HepG2 (cell line): Measurements from ENCODE around the gene EPO. TPM values are rescaled to one million over a fixed set of nuclear protein-coding genes. Genes with fewer than 3 reads are reported as not detected.

Source experiments
- ATF7-NPFF ChIP-seq: sonication (generic); formaldehyde crosslinking; IDR thresholded peaks from 2 replicates; pipeline ENCODE4 v1.8.1; 2023; ENCODE audit warnings: mild to moderate bottlenecking, low read depth, missing genetic modification reagents, moderate library complexity
- CBX5 ChIP-seq: sonication (generic); formaldehyde crosslinking; IDR thresholded peaks from 2 replicates; pipeline ENCODE4 v1.4.0; 2020; ENCODE audit warnings: missing genetic modification reagents, borderline replicate concordance
- ISX ChIP-seq: sonication (generic); formaldehyde crosslinking; conservative IDR thresholded peaks from 2 replicates; pipeline ENCODE4 v1.5.0; 2020; ENCODE audit warnings: missing genetic modification reagents
- JUN ChIP-seq: sonication (generic); formaldehyde crosslinking; IDR thresholded peaks from 2 replicates; pipeline ENCODE4 v1.4.0; 2020; ENCODE audit warnings: mild to moderate bottlenecking, missing genetic modification reagents
- NCOA5 ChIP-seq: sonication (generic); formaldehyde crosslinking; IDR thresholded peaks from 2 replicates; pipeline ENCODE4 v1.4.0; 2020; ENCODE audit warnings: missing genetic modification reagents
- PBX3 ChIP-seq: sonication (generic); formaldehyde crosslinking; IDR thresholded peaks from 2 replicates; pipeline ENCODE4 v1.8.1; 2023; ENCODE audit warnings: missing genetic modification reagents, inconsistent platforms, borderline replicate concordance
- PRDM4 ChIP-seq: sonication (generic); formaldehyde crosslinking; IDR thresholded peaks from 2 replicates; pipeline ENCODE4 v1.9.0; 2021; ENCODE audit warnings: missing genetic modification reagents, borderline replicate concordance
- RELA ChIP-seq: sonication (generic); formaldehyde crosslinking; IDR thresholded peaks from 2 replicates; pipeline ENCODE4 v1.4.0; 2020; ENCODE audit warnings: missing genetic modification reagents
- SMAD3 ChIP-seq: sonication (generic); formaldehyde crosslinking; IDR thresholded peaks from 2 replicates; pipeline ENCODE4 v1.4.0; 2020; ENCODE audit warnings: missing genetic modification reagents
- SMYD3 ChIP-seq: sonication (generic); formaldehyde crosslinking; IDR thresholded peaks from 2 replicates; pipeline ENCODE4 v1.8.1; 2023; ENCODE audit warnings: mild to moderate bottlenecking, missing genetic modification reagents
- SNAPC4 ChIP-seq: sonication (generic); formaldehyde crosslinking; IDR thresholded peaks from 2 replicates; pipeline ENCODE4 v1.4.0; 2020; ENCODE audit warnings: mild to moderate bottlenecking, missing genetic modification reagents
- YEATS4 ChIP-seq: sonication (generic); formaldehyde crosslinking; IDR thresholded peaks from 2 replicates; pipeline ENCODE4 v1.4.0; 2020; ENCODE audit warnings: missing genetic modification reagents, borderline replicate concordance
- ZBTB43 ChIP-seq: sonication (generic); formaldehyde crosslinking; conservative IDR thresholded peaks from 2 replicates; pipeline ENCODE4 v1.4.0; 2020; ENCODE audit warnings: missing genetic modification reagents
- ZNF431 ChIP-seq: sonication (generic); formaldehyde crosslinking; IDR thresholded peaks from 2 replicates; pipeline ENCODE4 v1.9.0; 2022; ENCODE audit warnings: missing genetic modification reagents, low read depth, mild to moderate bottlenecking, borderline replicate concordance
- ZNF556 ChIP-seq: sonication (generic); formaldehyde crosslinking; IDR thresholded peaks from 2 replicates; pipeline ENCODE4 v1.4.0; 2020; ENCODE audit warnings: mild to moderate bottlenecking, missing genetic modification reagents, borderline replicate concordance
- ZNF564 ChIP-seq: sonication (generic); formaldehyde crosslinking; IDR thresholded peaks from 2 replicates; pipeline ENCODE4 v1.8.1; 2023; ENCODE audit warnings: mild to moderate bottlenecking, missing genetic modification reagents
- ZNF598 ChIP-seq: sonication (generic); formaldehyde crosslinking; IDR thresholded peaks from 2 replicates; pipeline ENCODE4 v1.5.1; 2020; ENCODE audit warnings: mild to moderate bottlenecking, missing genetic modification reagents, borderline replicate concordance
- ZNF776 ChIP-seq: sonication (generic); formaldehyde crosslinking; IDR thresholded peaks from 2 replicates; pipeline ENCODE4 v1.4.0; 2020; ENCODE audit warnings: mild to moderate bottlenecking, missing genetic modification reagents
- polyA plus RNA-seq, 8 experiments: library from polyadenylated mRNA; depleted of rRNA in 3 of 8; stranded (reverse) in 7 of 8; unstranded in 1 of 8; fragments of >200 nt; fragmentation: Illumina TruSeq in 4 of 8; extraction: Trizol in 4 of 8; gene quantifications; 2 replicates each; pipeline versions ENCODE4 v1.2.1 to v1.2.3, GENCODE V29; 2011 to 2016; ENCODE audit warnings: low read depth in 4 of 8, missing spikeins in 1 of 8, mixed read lengths in 1 of 8; ENCODE audit not compliant: insufficient read depth in 1 of 8
- total RNA-seq, 5 experiments: library from RNA; depleted of rRNA; stranded (reverse); fragments of >200 nt; fragmentation: Illumina TruSeq; extraction: Trizol; gene quantifications; 2 replicates each; pipeline ENCODE4 v1.2.3, GENCODE V29; 2016; ENCODE audit warnings: low read depth in 1 of 5

EPO gene
- total and polyA plus RNA-seq, 2 of the 13 experiments (the other 11 are each of a cell fraction or from before 2014, with no cell fraction given): 10.3 to 25.7 TPM

GRCh38 chr7:100673302-100673941 is 46.8 kb upstream of the EPO start, which contains the start of gene GNB2 (continued):
- 0 out of 2 replicates have a peak, but pooled peaks have one; percentile 25 for TF ChIP-seq PRDM4 (CRISPR knock-in tag)
- TF ChIP-seq SMAD3 (CRISPR knock-in tag): peak; percentile 79
- no peak for TF ChIP-seq ZNF564 (CRISPR knock-in tag)
- TF ChIP-seq ZBTB43 (CRISPR knock-in tag): no peak
- TF ChIP-seq SNAPC4 (CRISPR knock-in tag): no peak
- TF ChIP-seq CBX5 (CRISPR knock-in tag): no peak
- TF ChIP-seq RELA (CRISPR knock-in tag): no peak
- no peak for TF ChIP-seq ZNF776 (CRISPR knock-in tag)
- peak; percentile 36; the same call in 1 of the 2 replicates for TF ChIP-seq ZNF556
- no peak for TF ChIP-seq ZNF431 (CRISPR knock-in tag)
- 0 out of 2 replicates have a peak, but pooled peaks have one; percentile 28 for TF ChIP-seq ZNF598 (CRISPR knock-in tag)
- no peak for TF ChIP-seq JUN
- peak; percentile 78; the same call in 1 of the 2 replicates for TF ChIP-seq YEATS4 (CRISPR knock-in tag)
- no peak for TF ChIP-seq PBX3 (CRISPR knock-in tag)
- TF ChIP-seq ISX (CRISPR knock-in tag): no peak
- no peak for TF ChIP-seq SMYD3 (CRISPR knock-in tag)
- TF ChIP-seq NCOA5 (CRISPR knock-in tag): no peak
- peak; percentile 64; the same call in 1 of the 2 replicates for TF ChIP-seq ATF7-NPFF (CRISPR knock-in tag)
